CD4-positive, alpha-beta T cell (primary cell): ENCODE results near the gene SLC44A5. TPM values are rescaled to one million over a fixed set of nuclear protein-coding genes. Genes with fewer than 3 reads are reported as not detected.

Experiments
- ATAC-seq: fragments of 200-7000 bp; cut with Tn5 transposase; one replicate; pipeline ENCODE4 v1.10.0; 2022; ENCODE audit warnings: mild to moderate bottlenecking; ENCODE audit not compliant: poor library complexity
- CTCF ChIA-PET: fragments of 350-600 bp; sonication (Branson Sonifier 250); formaldehyde crosslinking; loops from one replicate; lab custom pipeline; 2021; ENCODE audit warnings: antibody characterized with exemption, inconsistent platforms; lab: Charles Lee
- POLR2A ChIA-PET: fragments of 350-600 bp; sonication (Branson Sonifier 250); formaldehyde crosslinking; loops from one replicate; lab custom pipeline; 2021; ENCODE audit warnings: antibody characterized with exemption, inconsistent platforms; lab: Charles Lee
- DNase-seq, 14 experiments: peaks; one replicate each; pipeline ENCODE4 v3.0.0-alpha.2; 2013 to 2020; ENCODE audit warnings: mixed read lengths in 2 of 14
- H3K27ac ChIP-seq, 2 donors: one replicate each; pipeline versions ENCODE4 v1.5.1 to v1.7.0; 2013; ENCODE audit warnings: low read length in 2 of 2, low read depth in 1 of 2, mild to moderate bottlenecking in 1 of 2
- H3K27me3 ChIP-seq, 2 experiments: 1 replicate in 1 of 2; 2 replicates in 1 of 2; pipeline versions ENCODE4 v1.6.1 to v1.7.0; 2013; ENCODE audit warnings: low read length in 2 of 2, control low read depth in 1 of 2, mild to moderate bottlenecking in 1 of 2, moderate library complexity in 1 of 2; ENCODE audit not compliant: insufficient read depth in 2 of 2, control insufficient read depth in 1 of 2
- H3K36me3 ChIP-seq: one replicate; pipeline ENCODE4 v1.6.1; 2013; ENCODE audit warnings: low read length, control low read depth; ENCODE audit not compliant: insufficient read depth
- H3K4me1 ChIP-seq: one replicate; pipeline ENCODE4 v1.6.1; 2013; ENCODE audit warnings: low read length, control low read depth; ENCODE audit not compliant: insufficient read depth
- H3K4me3 ChIP-seq: one replicate; pipeline ENCODE4 v1.5.1; 2013; ENCODE audit warnings: mild to moderate bottlenecking, low read length, moderate library complexity
- H3K9me3 ChIP-seq, 2 experiments: 1 replicate in 1 of 2; 2 replicates in 1 of 2; pipeline versions ENCODE4 v1.6.1 to v1.7.0; 2013; ENCODE audit warnings: low read length in 2 of 2, mild to moderate bottlenecking in 2 of 2, control low read depth in 1 of 2, moderate library complexity in 1 of 2; ENCODE audit not compliant: control insufficient read depth in 1 of 2, insufficient read depth in 1 of 2
- H3K27ac Mint-ChIP-seq: one replicate; pipeline ENCODE4 v1.8.0; 2020; ENCODE audit warnings: mixed read lengths
- H3K27me3 Mint-ChIP-seq: one replicate; pipeline ENCODE4 v1.8.0; 2021; ENCODE audit warnings: mixed read lengths
- H3K36me3 Mint-ChIP-seq: one replicate; pipeline ENCODE4 v1.8.0; 2021; ENCODE audit warnings: low read depth, mixed read lengths
- H3K4me1 Mint-ChIP-seq: one replicate; pipeline ENCODE4 v1.8.0; 2021; ENCODE audit warnings: low read depth, mixed read lengths
- H3K4me3 Mint-ChIP-seq: one replicate; pipeline ENCODE4 v1.8.0; 2020; ENCODE audit warnings: mild to moderate bottlenecking, mixed read lengths
- H3K9me3 Mint-ChIP-seq: one replicate; pipeline ENCODE4 v1.8.0; 2020; ENCODE audit warnings: mixed read lengths
- intact Hi-C, 2 experiments: fragments of 100-400 bp; cut with DNase I in 1 of 2; cut with micrococcal nuclease in 1 of 2; formaldehyde crosslinking; loops; one replicate each; pipeline versions ENCODE4 v1.15.1 to v1.9.0; 2023 to 2025; cut with DNase I, micrococcal nuclease
- total RNA-seq, 174 experiments: library from RNA in 2 of 174; stranded (reverse) in 2 of 174; gene quantifications; one replicate each; pipeline ENCODE4 v1.2.3 and lab custom pipeline; 2021 to 2026
- TF ChIP-seq, protein P1 (sequence below): fragments of 200-600 bp; IDR thresholded peaks from one replicate; pipeline ENCODE4 v1.8.0; 2022; ENCODE audit warnings: antibody characterized with exemption, mild to moderate bottlenecking

Gene SLC44A5
- total RNA-seq, 2 experiments from 2014 or later = not detected

DNA sequence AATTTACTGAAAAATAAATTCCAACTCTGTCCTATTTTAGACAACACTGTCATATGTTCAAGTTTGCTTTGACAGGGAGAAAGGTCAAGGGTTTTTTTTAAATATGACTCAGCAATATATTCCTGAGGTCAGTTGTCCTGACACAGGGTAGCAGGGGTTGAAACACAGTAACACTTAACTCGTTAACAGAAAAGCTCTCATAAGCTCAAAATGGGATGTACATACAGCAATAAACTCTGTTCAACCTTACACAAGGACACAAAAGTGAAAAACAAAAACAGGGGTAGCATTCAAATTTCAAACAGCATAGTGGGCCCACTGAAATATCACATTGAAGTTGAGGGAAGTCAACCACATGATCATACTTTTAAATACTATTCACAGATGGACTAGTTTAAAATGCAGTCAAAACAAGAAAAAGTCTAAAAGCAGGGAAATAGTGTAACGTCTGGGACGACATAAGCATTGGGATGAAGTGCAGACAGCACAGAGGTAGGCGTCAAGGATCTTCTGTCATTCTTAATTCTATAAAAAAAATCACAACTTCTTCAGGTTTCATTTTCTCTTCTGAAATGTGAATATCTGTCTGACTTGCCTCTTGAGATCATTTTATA is 89.9 kb downstream of the SLC44A5 start:
- Mint-ChIP-seq H3K4me3 (no peak overlapping the region), H3K27ac (no peak overlapping the region), H3K9me3 (no peaks in the 10 kb centered on the region), H3K36me3 (no peaks in the 10 kb centered on the region), H3K27me3 (no peaks in the 10 kb centered on the region), H3K4me1 (no peaks in the 10 kb centered on the region)
- intact Hi-C loops = no loop called here
- H3K4me3 ChIP-seq = no peak overlapping the region
- no peaks in the 10 kb centered on the region for H3K27me3 ChIP-seq
- H3K36me3 ChIP-seq = no peaks in the 10 kb centered on the region
- ATAC-seq = no peak
- ChIA-PET CTCF (no interaction called here), POLR2A (no interaction called here)
- H3K27ac ChIP-seq = no peak overlapping the region
- DNase-seq = no peak
- TF ChIP-seq, protein P1, sequence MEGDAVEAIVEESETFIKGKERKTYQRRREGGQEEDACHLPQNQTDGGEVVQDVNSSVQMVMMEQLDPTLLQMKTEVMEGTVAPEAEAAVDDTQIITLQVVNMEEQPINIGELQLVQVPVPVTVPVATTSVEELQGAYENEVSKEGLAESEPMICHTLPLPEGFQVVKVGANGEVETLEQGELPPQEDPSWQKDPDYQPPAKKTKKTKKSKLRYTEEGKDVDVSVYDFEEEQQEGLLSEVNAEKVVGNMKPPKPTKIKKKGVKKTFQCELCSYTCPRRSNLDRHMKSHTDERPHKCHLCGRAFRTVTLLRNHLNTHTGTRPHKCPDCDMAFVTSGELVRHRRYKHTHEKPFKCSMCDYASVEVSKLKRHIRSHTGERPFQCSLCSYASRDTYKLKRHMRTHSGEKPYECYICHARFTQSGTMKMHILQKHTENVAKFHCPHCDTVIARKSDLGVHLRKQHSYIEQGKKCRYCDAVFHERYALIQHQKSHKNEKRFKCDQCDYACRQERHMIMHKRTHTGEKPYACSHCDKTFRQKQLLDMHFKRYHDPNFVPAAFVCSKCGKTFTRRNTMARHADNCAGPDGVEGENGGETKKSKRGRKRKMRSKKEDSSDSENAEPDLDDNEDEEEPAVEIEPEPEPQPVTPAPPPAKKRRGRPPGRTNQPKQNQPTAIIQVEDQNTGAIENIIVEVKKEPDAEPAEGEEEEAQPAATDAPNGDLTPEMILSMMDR = no peak
- H3K9me3 ChIP-seq = peaks cover 0 to 3% of the 10 kb centered on the region in 2 experiments
- no peaks in the 10 kb centered on the region for H3K4me1 ChIP-seq

DNA sequence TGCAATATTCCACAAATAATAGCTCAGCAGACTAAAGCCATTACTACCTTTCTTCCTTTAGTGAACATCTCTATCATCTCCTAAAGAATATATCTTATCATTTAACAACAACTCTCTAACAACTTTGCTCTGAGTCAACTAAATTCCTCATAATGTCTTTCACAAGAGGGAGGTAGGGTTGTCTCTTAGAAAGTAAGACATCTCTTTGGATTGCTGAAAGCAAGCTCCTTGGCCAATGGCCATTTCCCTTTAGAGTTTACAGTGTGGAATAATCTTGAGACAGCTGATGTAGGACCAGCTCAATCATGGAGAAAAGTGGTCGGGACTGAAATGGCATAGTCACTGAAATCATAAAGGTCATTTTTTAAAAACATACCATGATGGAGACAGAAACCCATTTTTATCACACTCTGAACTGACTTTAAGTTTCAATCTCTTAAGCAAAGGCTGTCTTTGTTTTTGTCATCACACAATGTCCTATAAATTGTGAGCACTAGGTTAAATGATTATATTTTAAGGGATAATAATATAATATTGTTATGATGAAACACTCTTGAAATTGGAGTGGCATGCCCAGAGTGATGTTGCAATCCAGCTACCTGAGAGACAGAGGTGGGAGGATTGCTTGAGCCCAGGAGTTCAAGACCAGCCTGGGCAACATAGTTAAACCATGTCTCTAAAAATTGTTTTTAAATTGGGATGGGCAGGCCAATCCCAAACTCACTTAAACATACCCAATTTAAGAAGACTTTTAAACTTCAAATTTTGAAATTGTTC is 91.1 kb downstream of the SLC44A5 start:
- POLR2A ChIA-PET = no interaction called here
- TF ChIP-seq, protein P1 = no peak

DNA sequence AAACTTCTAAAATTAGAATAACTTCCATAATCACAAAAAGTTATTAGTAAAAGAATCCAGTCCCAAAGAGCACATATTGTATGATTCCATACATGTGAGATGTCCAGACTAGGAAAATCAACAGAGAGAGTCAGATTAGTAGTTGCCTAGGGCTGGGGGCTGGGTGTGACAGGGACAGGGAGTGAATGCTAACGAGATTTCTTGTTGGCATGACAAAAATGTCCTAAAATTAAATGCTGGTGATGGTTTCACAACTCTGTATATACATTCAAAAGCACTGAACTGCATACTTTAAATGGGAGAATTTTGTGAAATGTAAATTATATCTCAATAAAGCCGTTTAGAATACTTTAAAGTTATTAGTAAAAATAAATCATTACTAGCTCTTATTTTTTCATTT is 92.2 kb downstream of the SLC44A5 start:
- H3K27me3 Mint-ChIP-seq = no peaks in the 10 kb centered on the region
- Histone ChIP-seq H3K27me3 (no peaks in the 10 kb centered on the region), H3K36me3 (no peaks in the 10 kb centered on the region), H3K27ac (no peak overlapping the region), H3K4me3 (no peak overlapping the region), H3K9me3 (peaks cover 0 to 3% of the 10 kb centered on the region in 2 experiments), H3K4me1 (no peaks in the 10 kb centered on the region)
- no peak for DNase-seq
- no peaks in the 10 kb centered on the region for H3K36me3 Mint-ChIP-seq
- ATAC-seq = no peak
- TF ChIP-seq, protein P1 = no peak
- intact Hi-C loops = no loop called here
- ChIA-PET CTCF (interaction anchor here (0.8 kb wide), 1 partner anchor 30 kb away, joined by 3 read pairs; no protein-coding TSS in a partner anchor), POLR2A (no interaction called here)
- H3K4me3 Mint-ChIP-seq = no peak overlapping the region
- H3K4me1 Mint-ChIP-seq = no peaks in the 10 kb centered on the region
- H3K27ac Mint-ChIP-seq = no peak overlapping the region
- no peaks in the 10 kb centered on the region for H3K9me3 Mint-ChIP-seq

More for the DNA sequence above, 91.1 kb downstream of the SLC44A5 start:
- intact Hi-C loops = no loop called here
- no peak for ATAC-seq
- CTCF ChIA-PET = no interaction called here
- Histone ChIP-seq H3K36me3 (no peaks in the 10 kb centered on the region), H3K9me3 (peaks cover 0 to 3% of the 10 kb centered on the region in 2 experiments), H3K27me3 (no peaks in the 10 kb centered on the region), H3K27ac (no peak overlapping the region), H3K4me3 (no peak overlapping the region), H3K4me1 (no peaks in the 10 kb centered on the region)
- Mint-ChIP-seq H3K9me3 (no peaks in the 10 kb centered on the region), H3K36me3 (no peaks in the 10 kb centered on the region), H3K27me3 (no peaks in the 10 kb centered on the region), H3K4me3 (no peak overlapping the region), H3K27ac (no peak overlapping the region), H3K4me1 (no peaks in the 10 kb centered on the region)
- no peak for DNase-seq
